ENCODE data around the gene PCDH17. TPM values are rescaled to one million over a fixed set of nuclear protein-coding genes. Genes with fewer than 3 reads are reported as not detected.

Gene PCDH17
- total and polyA plus RNA-seq, 2 of the 4 experiments (the other 2 are of a cell fraction) = under 0.01 TPM; not detected in 1

DNA sequence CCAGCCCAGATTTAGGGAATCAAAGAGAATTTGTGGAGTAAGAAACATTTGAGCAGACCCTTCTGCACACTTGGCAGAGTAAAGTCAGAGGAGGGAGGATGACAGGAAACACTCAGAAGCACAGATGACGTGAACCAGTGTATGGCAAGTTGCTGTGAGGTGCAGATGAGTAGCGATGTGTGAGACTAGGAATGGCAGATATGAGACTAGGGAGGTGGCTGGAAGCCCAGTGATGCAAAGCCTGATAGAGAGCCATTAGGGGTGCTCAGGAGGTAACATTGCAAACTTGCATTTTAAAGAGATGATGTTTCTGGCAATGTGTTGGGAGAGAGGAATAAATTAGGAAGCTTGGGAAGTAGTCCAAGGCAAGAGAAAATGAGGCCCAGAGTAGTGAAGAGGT lies 44.0 kb downstream of the PCDH17 start:
- Histone ChIP-seq H3K9me1 (ENCODE audit: insufficient read depth, low read length) (no peaks in the 10 kb centered on the region), H2AK9ac (replicated peaks; ENCODE audit: low read depth, low read length, poor library complexity) (no peak overlapping the region), H3K4me1 (ENCODE audit: control insufficient read depth, insufficient read depth, low read length) (no peaks in the 10 kb centered on the region), H4K8ac (ENCODE audit: low read depth in 2 of 2, low read length in 2 of 2) (no peak overlapping the region), H2BK20ac (ENCODE audit: low read depth, low read length) (no peak overlapping the region), H2AK5ac (ENCODE audit: low read depth, low read length) (no peak overlapping the region), H2BK15ac (ENCODE audit: low read depth, low read length) (no peak overlapping the region), H2BK120ac (ENCODE audit: low read depth, low read length) (no peak overlapping the region), H3K4me2 (ENCODE audit: low read depth, low read length) (no peak overlapping the region), H3K27ac (ENCODE audit: insufficient read depth, low read length) (no peak overlapping the region), H4K91ac (ENCODE audit: insufficient read depth, low read depth, low read length) (no peak overlapping the region), H2AFZ (replicated peaks; ENCODE audit: low read length, poor library complexity) (no peak overlapping the region), H3K79me1 (ENCODE audit: low read depth in 1 of 2, low read length in 2 of 2) (no peaks in the 10 kb centered on the region), H2BK5ac (ENCODE audit: low read depth, low read length, poor library complexity, severe bottlenecking) (no peak overlapping the region), H3K9me3 (ENCODE audit: control insufficient read depth, insufficient read depth, low read length) (peaks cover 2% of the 10 kb centered on the region; the same call in 1 of the 2 replicates), H3K18ac (ENCODE audit: low read depth, low read length) (no peak overlapping the region), H4K5ac (ENCODE audit: low read depth, low read length) (no peak overlapping the region), H3K4me3 (ENCODE audit: insufficient read depth, low read depth, low read length) (no peak overlapping the region), H4K20me1 (ENCODE audit: insufficient read depth, low read length) (no peaks in the 10 kb centered on the region), H3K56ac (ENCODE audit: extremely low read depth, insufficient read depth, low read length) (no peak overlapping the region), H3K9ac (ENCODE audit: low read depth, low read length) (no peak overlapping the region), H3K14ac (replicated peaks; ENCODE audit: low read depth, low read length) (no peak overlapping the region), H3K4ac (ENCODE audit: low read depth, low read length) (no peak overlapping the region), H3K23ac (ENCODE audit: low read depth, low read length) (no peak overlapping the region), H3K36me3 (ENCODE audit: control insufficient read depth, insufficient read depth, low read length) (no peaks in the 10 kb centered on the region), H3K27me3 (ENCODE audit: control insufficient read depth, insufficient read depth, low read length) (no peaks in the 10 kb centered on the region)
- BruUV-seq (replicated peaks) = no TSS peak
- WGBS, 2 experiments (ENCODE audit: extremely low coverage in 2 of 2, insufficient read length in 1 of 2) = 14% methylated on average over 2 of the region's 2 CpGs; no CpG with 5 or more reads in 1 of the 2 experiments
- CTCF ChIA-PET = no interaction called here
- ATAC-seq (ENCODE audit: low read depth) = no peak
- dilution Hi-C loops (cut with HindIII; ENCODE audit: low sequenced_read_pairs, unreplicated experiment) = no loop called here
- in situ Hi-C loops (cut with MboI; ENCODE audit: low sequenced_read_pairs) = no loop called here
- DNase-seq = no peak
- TF ChIP-seq POLR2A (IDR thresholded peaks at IDR 0.05; ENCODE audit: low read depth, low read length) (no peak), RCOR1 (IDR thresholded peaks at IDR 0.05; ENCODE audit: insufficient replicate concordance, low read length) (no peak), MXI1 (IDR thresholded peaks at IDR 0.05; ENCODE audit: borderline replicate concordance, low read depth, low read length) (no peak), MAZ (IDR thresholded peaks at IDR 0.05; ENCODE audit: borderline replicate concordance, low read depth, low read length) (no peak), NFE2L2 (IDR thresholded peaks at IDR 0.05; ENCODE audit: low read depth, low read length) (no peak), MAFK (IDR thresholded peaks at IDR 0.05; ENCODE audit: low read depth, low read length) (no peak), BHLHE40 (IDR thresholded peaks at IDR 0.05; ENCODE audit: low read depth, low read length) (no peak), RAD21 (IDR thresholded peaks at IDR 0.05; ENCODE audit: low read length) (no peak), RFX5 (IDR thresholded peaks at IDR 0.05; ENCODE audit: low read depth, low read length) (no peak), CHD1 (IDR thresholded peaks at IDR 0.05; ENCODE audit: low read depth, low read length) (no peak), SMC3 (IDR thresholded peaks at IDR 0.05; ENCODE audit: low read depth, low read length) (no peak), FOS (IDR thresholded peaks at IDR 0.05; ENCODE audit: low read depth, low read length) (no peak), CEBPB (IDR thresholded peaks at IDR 0.05; ENCODE audit: low read depth, low read length) (no peak)
- TF ChIP-seq, protein P1, sequence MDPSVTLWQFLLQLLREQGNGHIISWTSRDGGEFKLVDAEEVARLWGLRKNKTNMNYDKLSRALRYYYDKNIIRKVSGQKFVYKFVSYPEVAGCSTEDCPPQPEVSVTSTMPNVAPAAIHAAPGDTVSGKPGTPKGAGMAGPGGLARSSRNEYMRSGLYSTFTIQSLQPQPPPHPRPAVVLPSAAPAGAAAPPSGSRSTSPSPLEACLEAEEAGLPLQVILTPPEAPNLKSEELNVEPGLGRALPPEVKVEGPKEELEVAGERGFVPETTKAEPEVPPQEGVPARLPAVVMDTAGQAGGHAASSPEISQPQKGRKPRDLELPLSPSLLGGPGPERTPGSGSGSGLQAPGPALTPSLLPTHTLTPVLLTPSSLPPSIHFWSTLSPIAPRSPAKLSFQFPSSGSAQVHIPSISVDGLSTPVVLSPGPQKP (IDR thresholded peaks at IDR 0.05; ENCODE audit: borderline replicate concordance, low read depth, low read length) = no peak
- TF ChIP-seq, protein P2, sequence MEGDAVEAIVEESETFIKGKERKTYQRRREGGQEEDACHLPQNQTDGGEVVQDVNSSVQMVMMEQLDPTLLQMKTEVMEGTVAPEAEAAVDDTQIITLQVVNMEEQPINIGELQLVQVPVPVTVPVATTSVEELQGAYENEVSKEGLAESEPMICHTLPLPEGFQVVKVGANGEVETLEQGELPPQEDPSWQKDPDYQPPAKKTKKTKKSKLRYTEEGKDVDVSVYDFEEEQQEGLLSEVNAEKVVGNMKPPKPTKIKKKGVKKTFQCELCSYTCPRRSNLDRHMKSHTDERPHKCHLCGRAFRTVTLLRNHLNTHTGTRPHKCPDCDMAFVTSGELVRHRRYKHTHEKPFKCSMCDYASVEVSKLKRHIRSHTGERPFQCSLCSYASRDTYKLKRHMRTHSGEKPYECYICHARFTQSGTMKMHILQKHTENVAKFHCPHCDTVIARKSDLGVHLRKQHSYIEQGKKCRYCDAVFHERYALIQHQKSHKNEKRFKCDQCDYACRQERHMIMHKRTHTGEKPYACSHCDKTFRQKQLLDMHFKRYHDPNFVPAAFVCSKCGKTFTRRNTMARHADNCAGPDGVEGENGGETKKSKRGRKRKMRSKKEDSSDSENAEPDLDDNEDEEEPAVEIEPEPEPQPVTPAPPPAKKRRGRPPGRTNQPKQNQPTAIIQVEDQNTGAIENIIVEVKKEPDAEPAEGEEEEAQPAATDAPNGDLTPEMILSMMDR (conservative IDR thresholded peaks at IDR 0.05; ENCODE audit: low read depth, low read length) = no peak
- TF ChIP-seq, protein P3, sequence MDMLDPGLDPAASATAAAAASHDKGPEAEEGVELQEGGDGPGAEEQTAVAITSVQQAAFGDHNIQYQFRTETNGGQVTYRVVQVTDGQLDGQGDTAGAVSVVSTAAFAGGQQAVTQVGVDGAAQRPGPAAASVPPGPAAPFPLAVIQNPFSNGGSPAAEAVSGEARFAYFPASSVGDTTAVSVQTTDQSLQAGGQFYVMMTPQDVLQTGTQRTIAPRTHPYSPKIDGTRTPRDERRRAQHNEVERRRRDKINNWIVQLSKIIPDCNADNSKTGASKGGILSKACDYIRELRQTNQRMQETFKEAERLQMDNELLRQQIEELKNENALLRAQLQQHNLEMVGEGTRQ (IDR thresholded peaks at IDR 0.05; ENCODE audit: low read depth, low read length) = no peak
- intact Hi-C loops (cut with micrococcal nuclease) = no loop called here
- POLR2A ChIA-PET (ENCODE audit: unreplicated experiment) = no interaction called here
